ENCODE measurements around the gene TUBA1A.
"Not testable (repeated sequence)": the region's sequence is repeated elsewhere in the genome, so short reads cannot be mapped to it uniquely, and the experiment has no call there.

TUBA1A gene

DNA sequence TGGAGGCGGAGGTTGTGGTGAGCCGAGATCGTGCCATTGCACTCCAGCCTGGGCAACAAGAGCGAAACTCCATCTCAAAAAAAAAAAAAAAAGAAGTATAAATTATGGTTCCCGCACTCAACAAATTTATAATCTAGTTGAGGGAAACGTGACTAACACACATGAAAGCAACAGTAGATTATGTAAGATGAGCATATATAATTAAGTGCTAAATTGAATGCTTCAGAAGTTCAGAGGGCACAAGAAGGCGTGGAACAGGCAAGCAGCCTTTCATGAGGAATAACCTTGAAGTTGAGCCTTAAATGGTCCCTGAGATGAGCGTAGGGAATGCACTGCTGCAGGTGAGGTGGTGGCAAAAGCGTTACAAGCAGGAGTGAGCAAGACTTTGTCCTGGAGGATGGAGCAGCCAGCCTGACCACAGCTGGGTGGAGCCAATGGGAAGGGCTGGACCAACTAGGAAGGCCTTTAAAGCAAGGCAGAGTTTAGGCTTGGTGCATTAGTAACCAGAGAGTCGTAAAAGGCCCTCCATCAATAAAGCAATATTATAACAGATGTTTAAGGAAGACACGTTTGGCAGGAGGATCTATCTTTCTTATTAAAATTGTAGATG, 30.6 kb upstream of the TUBA1A start (continued):
- no peak for TF ChIP-seq CSRNP3 (CRISPR knock-in tag; IDR thresholded peaks at IDR 0.05)
- no peak for TF ChIP-seq PATZ1 (CRISPR knock-in tag; IDR thresholded peaks at IDR 0.05; ENCODE audit: borderline replicate concordance)
- no peak for TF ChIP-seq ESRRG (CRISPR knock-in tag; IDR thresholded peaks at IDR 0.05)
- TF ChIP-seq OSR1 (CRISPR knock-in tag; IDR thresholded peaks at IDR 0.05) = no peak
- TF ChIP-seq ZNF565 (CRISPR knock-in tag; conservative IDR thresholded peaks at IDR 0.05; ENCODE audit: low read depth) = no peak

GRCh38 chr12:49212572-49212971, 23.7 kb upstream of the TUBA1A start:
- ATAC-seq = no peak
- TF ChIP-seq ZNF70 (CRISPR knock-in tag; IDR thresholded peaks at IDR 0.05) (no peak), GLIS3 (CRISPR knock-in tag; IDR thresholded peaks at IDR 0.05) (no peak), PATZ1 (CRISPR knock-in tag; IDR thresholded peaks at IDR 0.05; ENCODE audit: borderline replicate concordance) (no peak), ZNF565 (CRISPR knock-in tag; conservative IDR thresholded peaks at IDR 0.05; ENCODE audit: low read depth) (no peak)

DNA sequence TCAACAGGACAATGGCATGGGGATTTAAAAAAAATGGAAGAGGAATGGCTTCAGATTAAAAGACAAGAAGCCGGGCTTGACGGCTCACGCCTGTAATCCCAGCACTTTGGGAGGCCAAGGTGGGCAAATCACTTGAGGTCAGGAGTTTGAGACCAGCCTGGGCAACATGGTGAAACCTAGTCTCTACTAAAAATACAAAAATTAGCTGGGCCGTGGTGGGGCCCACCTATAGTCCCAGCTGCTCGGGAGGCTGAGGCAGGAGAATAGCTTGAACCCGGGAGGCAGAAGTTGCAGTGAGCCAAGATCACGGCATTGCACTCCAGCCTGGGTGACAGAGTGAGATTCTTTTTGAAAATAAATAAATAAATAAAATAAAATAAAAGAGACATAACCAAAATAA, 21.8 kb upstream of the TUBA1A start:
- not testable (repeated sequence) for ATAC-seq

GRCh38 chr12:49208676-49209075, 19.8 kb upstream of the TUBA1A start:
- no peak for ATAC-seq
- TF ChIP-seq CSRNP3 (CRISPR knock-in tag; IDR thresholded peaks at IDR 0.05) (no peak), SNAI2 (CRISPR knock-in tag; IDR thresholded peaks at IDR 0.05) (no peak), ZC3H10 (CRISPR knock-in tag; IDR thresholded peaks at IDR 0.05) (no peak), ESRRG (CRISPR knock-in tag; IDR thresholded peaks at IDR 0.05) (no peak), ARNTL (CRISPR knock-in tag; IDR thresholded peaks at IDR 0.05; ENCODE audit: borderline replicate concordance, low read depth) (no peak), ISL1 (CRISPR knock-in tag; IDR thresholded peaks at IDR 0.05) (no peak), ZFP30 (CRISPR knock-in tag; IDR thresholded peaks at IDR 0.05) (no peak), RARB (CRISPR knock-in tag; IDR thresholded peaks at IDR 0.05) (no peak), GLIS3 (CRISPR knock-in tag; IDR thresholded peaks at IDR 0.05) (no peak), ZNF565 (CRISPR knock-in tag; conservative IDR thresholded peaks at IDR 0.05; ENCODE audit: low read depth) (no peak), ZNF70 (CRISPR knock-in tag; IDR thresholded peaks at IDR 0.05) (no peak), TOX (CRISPR knock-in tag; IDR thresholded peaks at IDR 0.05; ENCODE audit: borderline replicate concordance) (no peak), ZFP3 (CRISPR knock-in tag; IDR thresholded peaks at IDR 0.05) (no peak), OSR1 (CRISPR knock-in tag; IDR thresholded peaks at IDR 0.05) (no peak), TCF4 (CRISPR knock-in tag; IDR thresholded peaks at IDR 0.05; ENCODE audit: borderline replicate concordance) (no peak), BACH2 (CRISPR knock-in tag; IDR thresholded peaks at IDR 0.05; ENCODE audit: borderline replicate concordance) (no peak), PPARA (CRISPR knock-in tag; IDR thresholded peaks at IDR 0.05; ENCODE audit: borderline replicate concordance) (no peak)
- TF ChIP-seq, protein P1, sequence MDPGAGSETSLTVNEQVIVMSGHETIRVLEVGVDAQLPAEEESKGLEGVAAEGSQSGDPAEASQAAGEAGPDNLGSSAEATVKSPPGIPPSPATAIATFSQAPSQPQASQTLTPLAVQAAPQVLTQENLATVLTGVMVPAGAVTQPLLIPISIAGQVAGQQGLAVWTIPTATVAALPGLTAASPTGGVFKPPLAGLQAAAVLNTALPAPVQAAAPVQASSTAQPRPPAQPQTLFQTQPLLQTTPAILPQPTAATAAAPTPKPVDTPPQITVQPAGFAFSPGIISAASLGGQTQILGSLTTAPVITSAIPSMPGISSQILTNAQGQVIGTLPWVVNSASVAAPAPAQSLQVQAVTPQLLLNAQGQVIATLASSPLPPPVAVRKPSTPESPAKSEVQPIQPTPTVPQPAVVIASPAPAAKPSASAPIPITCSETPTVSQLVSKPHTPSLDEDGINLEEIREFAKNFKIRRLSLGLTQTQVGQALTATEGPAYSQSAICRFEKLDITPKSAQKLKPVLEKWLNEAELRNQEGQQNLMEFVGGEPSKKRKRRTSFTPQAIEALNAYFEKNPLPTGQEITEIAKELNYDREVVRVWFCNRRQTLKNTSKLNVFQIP (CRISPR knock-in tag; IDR thresholded peaks at IDR 0.05; ENCODE audit: borderline replicate concordance, low read depth) = no peak
- TF ChIP-seq, protein P2, sequence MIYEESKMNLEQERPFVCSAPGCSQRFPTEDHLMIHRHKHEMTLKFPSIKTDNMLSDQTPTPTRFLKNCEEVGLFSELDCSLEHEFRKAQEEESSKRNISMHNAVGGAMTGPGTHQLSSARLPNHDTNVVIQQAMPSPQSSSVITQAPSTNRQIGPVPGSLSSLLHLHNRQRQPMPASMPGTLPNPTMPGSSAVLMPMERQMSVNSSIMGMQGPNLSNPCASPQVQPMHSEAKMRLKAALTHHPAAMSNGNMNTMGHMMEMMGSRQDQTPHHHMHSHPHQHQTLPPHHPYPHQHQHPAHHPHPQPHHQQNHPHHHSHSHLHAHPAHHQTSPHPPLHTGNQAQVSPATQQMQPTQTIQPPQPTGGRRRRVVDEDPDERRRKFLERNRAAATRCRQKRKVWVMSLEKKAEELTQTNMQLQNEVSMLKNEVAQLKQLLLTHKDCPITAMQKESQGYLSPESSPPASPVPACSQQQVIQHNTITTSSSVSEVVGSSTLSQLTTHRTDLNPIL (CRISPR knock-in tag; IDR thresholded peaks at IDR 0.05; ENCODE audit: low read depth) = no peak

Data from SK-N-SH treated with all-trans-retinoic acid at 6 μM for 48 hours (cell line).